H4 (cell line): ENCODE measurements around the gene CROT. TPM values are rescaled to one million over a fixed set of nuclear protein-coding genes. Genes with fewer than 3 reads are reported as not detected.

Source experiments
- DNase-seq: peaks from one replicate; pipeline ENCODE4 v3.0.0-alpha.2; 2015; ENCODE audit warnings: low spot score
- total RNA-seq: library from RNA; depleted of rRNA; stranded (reverse); fragments of >200 nt; shearing (Covaris generic); gene quantifications from 2 replicates; pipeline ENCODE4 v1.2.3, GENCODE V29; 2014; rRNA removed

Gene CROT, protein sequence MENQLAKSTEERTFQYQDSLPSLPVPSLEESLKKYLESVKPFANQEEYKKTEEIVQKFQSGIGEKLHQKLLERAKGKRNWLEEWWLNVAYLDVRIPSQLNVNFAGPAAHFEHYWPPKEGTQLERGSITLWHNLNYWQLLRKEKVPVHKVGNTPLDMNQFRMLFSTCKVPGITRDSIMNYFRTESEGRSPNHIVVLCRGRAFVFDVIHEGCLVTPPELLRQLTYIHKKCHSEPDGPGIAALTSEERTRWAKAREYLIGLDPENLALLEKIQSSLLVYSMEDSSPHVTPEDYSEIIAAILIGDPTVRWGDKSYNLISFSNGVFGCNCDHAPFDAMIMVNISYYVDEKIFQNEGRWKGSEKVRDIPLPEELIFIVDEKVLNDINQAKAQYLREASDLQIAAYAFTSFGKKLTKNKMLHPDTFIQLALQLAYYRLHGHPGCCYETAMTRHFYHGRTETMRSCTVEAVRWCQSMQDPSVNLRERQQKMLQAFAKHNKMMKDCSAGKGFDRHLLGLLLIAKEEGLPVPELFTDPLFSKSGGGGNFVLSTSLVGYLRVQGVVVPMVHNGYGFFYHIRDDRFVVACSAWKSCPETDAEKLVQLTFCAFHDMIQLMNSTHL
- 14.5 and 30.0 TPM in 2 replicates for total RNA-seq

DNA sequence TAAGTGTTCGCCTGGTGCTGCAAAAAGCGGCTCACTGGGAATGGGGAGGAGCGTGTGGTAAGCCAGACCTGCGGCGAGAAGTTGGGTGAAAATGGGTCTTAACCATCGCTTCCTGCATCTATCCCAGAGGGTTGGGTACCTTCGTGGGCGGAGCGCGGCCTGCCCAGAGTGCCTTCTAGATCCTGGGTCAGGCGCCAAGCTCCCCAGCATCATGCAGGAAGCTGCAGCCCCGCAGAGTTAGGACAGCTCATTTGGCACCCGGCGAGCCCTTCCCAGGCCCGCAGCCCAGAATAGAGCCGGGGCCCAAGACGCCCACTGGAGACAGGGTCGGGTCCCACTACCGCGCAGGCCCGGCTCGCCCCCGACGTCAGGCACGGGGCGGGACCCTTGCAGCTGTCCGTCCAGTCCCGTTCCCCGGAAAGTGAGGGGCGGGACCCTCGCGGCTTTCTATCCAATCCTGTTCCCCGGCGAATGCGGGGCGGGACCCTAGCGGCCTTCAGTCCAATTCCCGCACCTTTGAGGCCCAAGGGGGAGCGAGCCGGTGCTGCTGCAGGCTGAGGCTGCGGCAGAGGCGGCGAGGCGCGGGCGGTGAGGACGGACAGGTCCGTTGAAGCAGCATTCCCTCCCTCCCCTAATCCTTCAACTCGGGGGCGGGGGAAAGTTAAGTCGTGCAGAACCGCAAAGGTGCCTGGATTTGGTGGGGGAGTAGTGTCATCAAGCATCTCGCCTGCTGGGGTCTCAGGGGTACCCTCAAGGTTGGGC, at the start of gene CROT:
Gene CROT (plus strand): TSS at position 499 of the 762 bp plus-strand sequence. CDS start 3,405 bp downstream, outside the sequence.
- peak; percentile 92 for DNase-seq

DNA sequence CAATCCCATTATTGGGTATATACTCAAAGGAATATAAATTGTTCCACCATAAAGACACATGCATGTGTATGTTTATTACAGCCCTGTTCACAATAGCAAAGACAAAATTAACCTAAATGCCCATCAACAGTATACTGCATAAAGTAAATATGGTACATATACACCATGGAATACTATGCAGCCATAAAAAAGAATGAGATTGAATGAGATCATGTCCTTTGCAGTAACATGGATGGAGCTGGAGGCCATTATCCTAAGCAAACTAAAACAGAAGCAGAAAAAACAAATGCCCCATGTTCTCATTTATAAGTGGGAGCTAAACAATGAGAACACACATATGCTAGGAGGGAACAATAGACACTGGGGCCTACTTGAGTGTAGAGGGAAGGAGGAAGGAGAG, 44.7 kb upstream of the CROT start:
- no peak for DNase-seq

DNA sequence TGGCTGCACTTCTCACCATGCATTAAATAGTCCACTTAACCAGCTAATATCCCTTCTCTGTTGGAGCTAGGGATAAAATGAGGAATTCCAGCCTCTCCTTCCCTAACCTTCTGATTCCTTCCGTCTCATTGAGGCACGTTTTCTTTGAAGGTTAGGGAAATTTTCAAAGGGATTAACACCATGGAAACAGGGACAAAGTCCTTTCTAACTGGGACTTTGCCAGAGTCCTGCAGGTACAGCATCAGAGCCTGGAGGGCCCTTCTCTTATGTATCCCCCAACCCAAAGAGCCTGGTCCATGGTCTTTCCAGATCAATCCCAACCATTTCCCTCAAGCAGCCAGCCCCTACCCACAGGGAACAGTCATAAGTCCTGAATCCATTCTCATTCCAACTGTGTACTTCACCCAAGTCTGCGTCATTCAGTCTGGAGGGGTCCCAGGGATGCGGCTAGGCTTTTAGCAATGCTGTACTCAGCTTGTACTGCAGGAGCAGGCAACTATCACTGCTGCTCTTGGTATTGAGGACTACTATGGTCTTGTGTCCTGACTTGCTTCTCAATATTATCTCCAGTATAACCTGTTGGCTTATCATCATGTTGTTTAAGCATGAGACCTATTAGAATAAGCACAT, 34.6 kb upstream of the CROT start:
- no peak for DNase-seq

DNA sequence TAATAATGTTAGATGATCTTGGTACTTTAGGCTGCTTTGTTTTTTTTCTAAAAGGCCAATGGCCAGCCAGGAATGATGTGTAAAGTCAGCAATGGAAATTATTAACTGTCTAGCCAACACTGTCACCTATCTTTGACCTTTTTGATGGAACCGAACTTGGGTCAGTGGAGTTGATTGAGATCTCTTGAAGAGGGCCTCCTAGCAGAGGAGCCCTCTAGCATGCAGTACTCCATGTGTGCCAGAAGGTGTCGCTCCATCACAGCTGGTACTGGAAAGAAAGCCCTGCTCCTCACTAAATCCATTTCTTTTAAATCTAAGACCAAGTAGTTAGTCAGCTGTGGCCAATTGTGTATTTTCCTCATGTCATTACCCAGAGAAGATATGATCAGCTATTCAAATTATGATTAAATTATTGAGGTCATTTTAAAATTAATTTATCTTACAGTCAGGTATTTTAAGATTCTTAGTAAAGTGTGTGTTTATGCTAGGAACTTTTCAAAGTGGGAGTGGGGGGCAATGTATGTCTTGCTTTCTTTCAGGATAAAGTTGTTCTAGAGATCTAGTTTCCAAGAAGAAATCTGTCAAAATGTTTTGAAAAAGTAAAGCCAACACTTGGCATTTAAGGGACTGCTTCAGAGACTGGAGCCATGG, 33.1 kb upstream of the CROT start:
- peak; percentile 77 for DNase-seq

DNA sequence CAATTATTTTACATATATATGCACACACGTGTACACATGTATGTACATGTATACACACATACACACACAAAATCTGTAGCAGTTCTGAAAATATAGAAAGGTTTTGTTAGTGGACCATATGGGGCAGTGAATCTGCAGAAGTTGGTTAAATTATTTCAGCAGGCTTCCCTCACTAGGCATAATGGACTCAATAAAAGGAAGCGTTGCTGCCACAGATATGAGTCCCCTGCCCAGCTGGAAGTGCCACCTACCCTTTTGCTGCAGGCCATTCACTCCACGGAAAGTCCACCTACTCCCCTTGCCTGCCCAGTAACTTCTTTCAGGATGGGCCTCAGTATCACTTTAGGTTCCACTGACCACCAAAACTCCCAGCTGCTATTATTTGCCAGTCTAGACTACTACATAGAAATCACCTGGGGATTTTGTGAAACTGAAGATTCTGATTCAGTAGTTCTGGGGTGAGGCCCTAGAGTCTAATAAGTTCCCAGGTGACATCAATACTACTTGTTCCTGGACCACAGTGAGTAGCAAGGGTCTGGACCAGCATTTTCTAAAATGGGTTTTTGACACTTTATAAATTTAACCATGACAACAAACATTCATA, 29.3 kb upstream of the CROT start:
- no peak for DNase-seq

DNA sequence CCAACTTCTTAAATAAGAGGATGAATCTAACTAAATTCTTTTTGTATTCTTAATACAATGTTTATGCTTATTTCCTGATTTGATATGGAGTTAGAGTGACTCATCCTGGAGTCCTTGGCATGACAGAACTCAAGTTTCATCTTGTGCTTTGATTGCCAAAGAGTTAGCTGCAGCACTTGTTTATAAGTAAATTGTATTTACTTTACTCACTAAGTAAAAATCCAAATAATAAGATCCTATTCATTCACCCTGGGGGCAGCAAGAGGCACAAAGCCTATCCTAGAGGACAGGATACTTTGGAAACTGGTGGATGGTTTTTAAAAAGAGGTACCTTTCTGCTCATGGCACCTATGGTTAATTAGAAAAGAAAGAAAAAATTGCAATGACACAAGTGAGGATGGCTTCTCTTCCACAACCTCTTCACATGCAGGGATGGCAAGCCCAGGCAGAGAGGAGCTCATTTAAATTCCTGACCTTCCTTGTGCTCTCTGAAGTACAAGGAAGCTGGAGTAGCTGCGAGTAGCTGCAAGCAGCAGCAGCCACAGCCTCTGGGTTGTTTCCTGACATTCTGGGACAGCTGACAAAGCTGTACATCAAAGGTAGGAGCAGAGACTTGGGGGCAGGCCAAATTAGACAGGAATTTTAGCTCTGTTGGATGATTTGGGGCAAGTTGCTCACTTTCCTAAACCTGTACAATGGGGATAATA, 28.5 kb upstream of the CROT start:
- DNase-seq: peak; percentile 88

DNA sequence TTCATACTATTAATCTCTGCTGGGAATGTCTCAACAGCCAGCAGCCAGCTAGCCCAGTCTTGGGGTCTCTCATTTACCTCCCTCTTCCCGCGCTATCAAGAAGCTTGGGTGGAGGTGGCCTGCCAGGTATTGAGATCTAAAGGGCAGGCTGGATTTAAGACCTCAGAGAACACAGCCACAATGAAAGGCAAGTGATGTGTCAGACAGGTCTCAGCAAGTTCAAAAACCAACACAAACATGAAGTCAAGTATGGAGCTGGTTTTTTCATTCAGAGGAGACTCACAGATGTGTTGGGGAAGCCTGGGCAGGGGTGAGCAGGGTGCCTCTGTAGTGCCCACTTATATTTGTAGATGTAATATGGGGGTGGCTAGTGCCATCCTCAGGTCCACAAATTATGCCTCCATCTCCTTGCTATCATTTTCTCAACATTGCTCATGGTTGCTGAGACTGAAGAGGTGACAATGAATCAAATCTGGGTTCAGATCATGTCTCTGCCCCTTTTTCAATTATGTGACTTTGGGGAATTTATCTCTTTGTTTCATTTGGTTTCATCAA, 27.7 kb upstream of the CROT start:
- no peak for DNase-seq

DNA sequence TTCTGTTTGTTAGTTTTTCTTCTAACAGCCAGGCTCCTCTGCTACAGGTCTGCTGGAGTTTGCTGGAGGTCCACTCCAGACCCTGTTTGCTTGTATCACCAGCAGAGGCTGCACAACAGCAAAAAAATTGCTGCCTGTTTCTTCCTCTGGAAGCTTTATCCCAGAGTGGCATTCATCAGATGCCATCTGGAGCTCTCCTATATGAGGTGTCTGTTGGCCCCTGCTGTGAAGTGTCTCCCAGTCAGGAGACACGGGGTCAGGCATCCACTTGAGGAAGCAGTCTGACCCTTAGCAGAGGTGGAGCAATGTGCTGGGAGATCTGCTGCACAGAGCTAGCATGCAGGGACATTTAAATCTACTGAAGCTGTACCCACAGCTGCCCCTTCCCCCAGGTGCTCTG, 26.7 kb upstream of the CROT start:
- peak; percentile 43 for DNase-seq

DNA sequence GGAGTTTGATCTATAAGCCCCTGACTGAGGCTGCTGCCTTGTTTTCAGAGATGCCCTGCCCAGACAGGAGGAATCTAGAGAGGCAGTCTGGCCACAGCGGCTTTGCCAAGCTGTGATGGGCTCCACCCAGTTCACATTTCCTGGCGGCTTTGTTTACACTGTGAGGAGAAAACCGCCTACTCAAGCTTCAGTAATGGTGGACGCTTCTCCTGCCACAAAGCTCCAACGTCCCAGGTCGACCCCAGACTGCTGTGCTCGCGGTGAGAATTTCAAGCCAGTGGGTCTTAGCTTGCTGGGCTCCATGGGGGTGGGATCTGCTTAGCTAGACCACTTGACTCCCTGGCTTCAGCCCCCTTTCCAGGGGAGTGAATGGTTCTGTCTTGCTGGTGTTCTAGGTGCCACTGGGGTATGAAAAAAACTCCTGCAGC, 26.3 kb upstream of the CROT start:
- peak; percentile 80 for DNase-seq

DNA sequence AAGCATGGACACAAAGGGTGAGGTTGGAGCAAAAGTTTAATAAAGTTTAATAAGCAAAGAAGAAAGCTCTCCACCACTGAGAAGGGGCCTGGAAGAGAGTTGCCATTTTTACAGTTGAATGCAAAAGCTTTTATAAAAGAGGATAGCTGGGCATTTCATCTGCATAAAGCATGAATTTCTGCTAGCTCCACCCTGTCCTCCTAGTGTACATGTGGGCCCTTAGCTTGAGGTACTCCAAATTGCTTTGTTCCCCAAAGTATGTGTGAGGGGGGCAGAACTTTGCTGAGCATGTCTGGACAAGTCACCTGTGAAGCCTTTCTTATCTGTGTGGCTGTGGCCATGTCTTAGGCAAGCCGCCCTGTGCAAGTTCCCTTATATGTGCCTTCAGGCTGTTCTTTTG, 22.6 kb upstream of the CROT start:
- DNase-seq: no peak

DNA sequence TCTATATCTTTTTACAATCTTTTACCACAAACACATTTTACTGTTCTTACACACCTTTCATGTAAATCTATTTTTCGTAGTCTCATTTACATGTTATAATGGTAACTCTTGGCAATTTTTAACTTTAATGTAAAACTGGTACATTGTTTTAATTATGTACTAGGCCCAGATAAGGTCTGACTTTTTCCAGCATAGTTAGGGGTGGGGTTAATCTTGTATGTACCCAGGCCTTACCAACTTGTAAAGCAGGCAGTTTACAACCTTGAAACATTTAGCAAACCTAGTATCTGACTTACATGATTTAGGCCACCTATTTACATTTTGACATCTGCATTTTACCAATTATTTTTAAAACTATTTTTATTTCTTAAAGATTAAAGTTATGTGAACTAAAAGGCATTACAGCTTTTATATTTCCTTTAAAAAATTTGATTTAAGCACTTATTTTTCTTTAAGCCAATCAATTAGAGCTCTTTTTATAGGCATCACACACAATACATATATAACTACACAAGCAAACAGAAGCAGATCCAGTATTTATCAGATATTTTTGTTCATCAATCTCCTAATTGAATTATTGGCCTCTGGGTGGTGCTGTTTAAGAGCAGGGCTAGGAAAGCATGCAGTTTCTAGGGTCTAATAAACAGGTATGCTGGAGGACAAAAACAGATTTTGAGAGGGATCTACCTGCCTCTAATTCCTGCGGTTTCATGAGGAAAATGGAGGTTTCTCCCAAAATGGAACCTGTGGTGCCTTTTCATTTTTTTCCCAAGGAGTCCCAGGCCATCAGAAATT, 19.7 kb upstream of the CROT start:
- no peak for DNase-seq

DNA sequence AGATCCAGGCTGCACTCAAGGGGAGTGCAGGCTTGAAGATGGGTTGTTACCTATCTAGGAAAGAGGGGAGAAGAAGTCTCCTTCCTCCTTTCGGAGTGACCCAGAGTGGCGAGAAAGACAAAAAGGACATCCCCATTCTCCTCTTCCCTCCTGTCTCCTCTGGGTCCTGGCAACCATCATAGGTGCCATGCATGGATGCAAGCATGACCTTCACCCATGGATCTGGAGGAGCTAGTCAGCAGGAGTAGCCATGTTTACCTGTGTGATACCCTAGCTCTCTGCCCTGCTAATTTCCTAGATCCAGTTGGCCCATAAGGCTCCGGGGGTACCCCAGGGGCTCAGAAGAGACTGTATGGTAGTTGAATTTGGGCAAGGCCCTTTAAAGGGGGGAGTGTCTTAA, 17.2 kb upstream of the CROT start:
- no peak for DNase-seq

DNA sequence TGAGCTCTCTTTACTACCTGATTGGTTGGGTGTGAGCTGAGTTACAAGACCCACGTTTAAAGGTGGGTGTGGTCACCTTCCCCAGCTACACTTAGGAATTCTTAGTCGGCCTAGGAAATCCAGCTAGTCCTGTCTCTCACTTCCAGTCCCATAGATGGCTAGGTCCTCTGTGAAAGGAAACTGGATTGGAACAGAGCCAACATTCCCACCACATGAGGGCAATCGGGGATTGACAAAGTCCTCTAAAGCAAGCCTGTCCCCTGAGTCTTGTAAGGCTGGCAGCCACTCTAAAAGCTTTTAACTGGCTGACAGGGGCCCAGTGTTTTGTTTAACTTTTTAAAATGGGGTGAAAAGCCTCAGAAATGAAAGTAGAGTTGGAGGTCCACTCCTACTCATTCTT, 15.1 kb upstream of the CROT start:
- no peak for DNase-seq

DNA sequence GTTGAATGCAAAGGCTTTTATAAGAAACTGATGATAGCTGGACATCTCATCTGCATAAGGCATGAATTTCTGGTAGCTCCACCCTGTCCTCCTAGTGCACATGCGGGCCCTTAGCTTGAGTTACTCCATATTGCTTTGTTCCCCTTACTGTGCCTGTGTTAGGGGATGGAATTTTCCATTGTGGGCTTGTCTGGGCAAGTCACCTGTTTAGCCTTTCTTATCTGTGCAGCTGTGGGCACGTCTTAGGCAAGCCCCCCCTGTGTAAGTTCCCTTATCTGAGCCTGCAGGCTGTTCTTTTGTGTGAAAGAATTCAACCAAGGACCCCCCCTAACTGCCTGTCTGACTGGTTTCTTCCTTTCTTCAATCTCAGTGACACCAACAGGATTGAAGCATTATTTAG, 14.5 kb upstream of the CROT start:
- no peak for DNase-seq

DNA sequence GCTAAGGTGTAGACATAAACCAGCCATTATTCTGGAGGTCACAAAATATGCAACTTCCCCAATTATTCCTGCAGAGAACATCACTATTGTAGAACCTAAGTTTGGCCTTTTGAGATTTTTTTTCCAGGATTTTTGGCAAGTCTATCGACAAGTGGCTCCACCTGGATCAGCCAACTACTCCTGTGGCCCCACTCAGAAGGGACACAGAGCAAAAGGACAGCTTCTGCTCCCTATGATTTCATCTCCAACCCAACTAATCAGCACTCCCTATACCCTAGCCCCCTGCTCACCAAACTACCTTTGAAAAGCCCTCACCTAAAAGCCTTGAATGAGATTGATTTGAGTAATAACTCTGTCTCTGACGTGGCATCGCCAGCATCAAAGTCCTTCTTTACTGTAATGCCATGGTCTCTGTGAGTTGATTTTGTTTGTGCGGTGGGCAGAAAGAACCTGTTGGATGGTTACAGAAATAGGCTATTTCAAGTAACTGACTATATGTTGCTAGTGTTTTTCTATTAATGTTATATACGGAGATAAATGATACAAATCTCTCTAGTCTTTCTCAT, 13.7 kb upstream of the CROT start:
- DNase-seq: no peak

DNA sequence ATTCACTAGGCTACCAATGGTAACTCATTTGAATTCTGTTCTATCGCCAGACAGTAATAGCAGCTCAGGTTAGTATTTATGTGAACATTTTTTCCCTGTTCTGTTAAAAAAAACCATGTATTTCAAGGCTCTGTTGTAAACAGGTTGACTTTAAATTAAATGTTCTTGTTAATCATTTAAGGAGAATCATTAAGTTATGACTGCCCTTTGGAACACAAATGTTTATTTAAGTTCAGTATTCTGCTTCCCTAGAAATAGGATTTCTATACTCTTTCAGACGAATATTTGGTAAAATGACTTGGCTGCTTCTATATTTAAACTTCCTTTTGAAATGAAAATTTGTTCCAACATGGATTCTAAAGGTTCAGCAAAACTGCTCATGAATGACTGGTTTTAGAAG, 13.1 kb upstream of the CROT start:
- DNase-seq: no peak

DNA sequence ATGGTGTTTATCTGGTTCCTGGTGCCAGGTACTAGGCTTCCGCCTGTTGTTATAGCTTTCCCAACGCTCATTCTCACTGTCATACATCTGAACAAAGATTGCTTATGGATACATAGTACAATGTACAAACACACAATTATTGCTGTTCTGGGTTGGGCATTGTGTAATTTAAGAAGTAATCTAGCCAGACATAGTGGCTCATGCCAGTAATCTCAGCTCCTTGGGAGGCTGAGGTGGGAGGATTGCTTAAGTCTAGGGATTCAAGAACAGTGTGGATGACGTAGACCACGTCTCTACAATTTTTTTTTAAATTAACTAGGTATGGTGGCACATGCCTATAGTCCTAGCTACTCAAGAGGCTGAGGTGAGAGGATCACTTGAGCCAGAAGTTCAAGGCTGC, 9.3 kb upstream of the CROT start:
- DNase-seq: no peak

DNA sequence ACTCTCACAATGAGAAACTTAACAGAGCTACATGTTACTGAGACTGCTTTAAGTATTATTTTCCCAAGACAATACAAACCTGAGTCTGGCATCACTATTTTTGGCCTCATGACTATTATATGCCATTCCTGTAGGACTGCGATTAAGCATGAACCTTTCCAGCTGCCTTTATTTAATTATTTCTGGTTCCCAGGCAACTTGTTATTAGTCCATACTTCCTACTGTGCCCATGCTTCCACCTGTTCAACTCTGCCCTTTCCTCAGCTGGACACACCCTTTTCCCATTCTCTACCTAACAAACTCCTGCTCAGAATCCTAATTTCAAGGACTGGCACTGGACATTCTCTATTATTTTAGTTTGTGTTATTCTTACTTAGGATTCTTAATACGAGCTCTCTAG, 8.1 kb upstream of the CROT start:
- no peak for DNase-seq

DNA sequence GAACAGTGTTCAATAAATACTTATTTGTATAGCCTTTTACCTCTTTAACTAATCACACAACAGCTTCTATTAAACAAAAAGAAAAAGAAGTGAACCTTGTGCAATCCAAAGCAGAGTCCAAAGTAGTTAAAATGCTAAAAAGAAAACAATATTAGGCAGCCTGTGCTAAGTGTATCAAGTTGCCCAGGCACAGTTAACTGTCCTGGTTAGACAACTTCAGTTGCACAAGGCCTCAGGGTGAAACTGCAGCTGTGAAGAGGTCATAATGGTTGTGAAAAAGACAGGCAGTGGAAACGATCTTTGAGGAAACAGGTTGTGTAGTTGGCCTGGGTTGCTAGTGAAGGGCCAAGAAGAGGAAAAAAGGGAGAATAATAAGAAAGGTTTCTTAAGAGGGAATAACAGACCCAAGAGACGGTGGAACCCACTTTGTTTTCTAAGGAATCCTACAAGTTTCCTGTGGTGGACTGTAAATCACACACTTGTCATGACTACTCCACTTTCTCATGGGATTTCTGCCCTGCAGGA, 6.0 kb upstream of the CROT start:
- DNase-seq: no peak
